ENCODE results near the gene PALM. TPM values are rescaled to one million over a fixed set of nuclear protein-coding genes. Genes with fewer than 3 reads are reported as not detected.
A peak's percentile ranks its signal among the peaks of the same experiment; 100 is the strongest.

The PALM gene
- total RNA-seq, 1 experiment from 2014 or later = 0.83 TPM

GRCh38 chr19:765179-765738 lies 56.5 kb downstream of the PALM start:
- no peak for TF ChIP-seq CTCF (IDR thresholded peaks at IDR 0.05; ENCODE audit: unreplicated experiment)
- CTCF ChIA-PET = no interaction called here
- Mint-ChIP-seq H3K9me3 (ENCODE audit: low read depth, unreplicated experiment) (no peaks in the 10 kb centered on the region), H3K4me1 (ENCODE audit: low read depth, unreplicated experiment) (no peaks in the 10 kb centered on the region), H3K4me3 (ENCODE audit: low read depth, unreplicated experiment) (no peak overlapping the region), H3K36me3 (ENCODE audit: insufficient read depth, unreplicated experiment) (peaks cover 29% of the 10 kb centered on the region), H3K27me3 (ENCODE audit: unreplicated experiment) (no peaks in the 10 kb centered on the region), H3K27ac (ENCODE audit: unreplicated experiment) (peak overlapping the region; percentile 50)
- DNase-seq = no peak
- intact Hi-C loops (cut with micrococcal nuclease; ENCODE audit: unreplicated experiment) = no loop called here
- BruUV-seq (replicated peaks) = no TSS peak

- H3K27me3 Mint-ChIP-seq (ENCODE audit: unreplicated experiment) = no peaks in the 10 kb centered on the region
- no peak overlapping the region for H3K27ac Mint-ChIP-seq (ENCODE audit: unreplicated experiment)
- no peaks in the 10 kb centered on the region for H3K4me1 Mint-ChIP-seq (ENCODE audit: low read depth, unreplicated experiment)
- no peak for TF ChIP-seq CTCF (IDR thresholded peaks at IDR 0.05; ENCODE audit: unreplicated experiment)
- no peak overlapping the region for H3K4me3 Mint-ChIP-seq (ENCODE audit: low read depth, unreplicated experiment)
- CTCF ChIA-PET = interaction anchor here (0.6 kb wide), 2 partner anchors 92 to 198 kb away, joined by 3 to 5 read pairs; no protein-coding TSS in a partner anchor
- H3K9me3 Mint-ChIP-seq (ENCODE audit: low read depth, unreplicated experiment) = no peaks in the 10 kb centered on the region
- intact Hi-C loops (cut with micrococcal nuclease; ENCODE audit: unreplicated experiment) = no loop called here
- BruUV-seq (replicated peaks) = no TSS peak
- no peak for DNase-seq
- peaks cover 19% of the 10 kb centered on the region for H3K36me3 Mint-ChIP-seq (ENCODE audit: insufficient read depth, unreplicated experiment)
Measured at GRCh38 chr19:768424-768823, 59.7 kb downstream of the PALM start.

GRCh38 chr19:769616-770015 lies 60.9 kb downstream of the PALM start:
- CTCF ChIA-PET = interaction anchor here (0.7 kb wide), 1 partner anchor 17 kb away, joined by 7 read pairs; no protein-coding TSS in a partner anchor
- no TSS peak for BruUV-seq (replicated peaks)
- Mint-ChIP-seq H3K4me1 (ENCODE audit: low read depth, unreplicated experiment) (no peaks in the 10 kb centered on the region), H3K36me3 (ENCODE audit: insufficient read depth, unreplicated experiment) (peaks cover 7% of the 10 kb centered on the region), H3K9me3 (ENCODE audit: low read depth, unreplicated experiment) (no peaks in the 10 kb centered on the region), H3K27ac (ENCODE audit: unreplicated experiment) (no peak overlapping the region), H3K27me3 (ENCODE audit: unreplicated experiment) (no peaks in the 10 kb centered on the region), H3K4me3 (ENCODE audit: low read depth, unreplicated experiment) (no peak overlapping the region)
- no peak for DNase-seq
- no peak for TF ChIP-seq CTCF (IDR thresholded peaks at IDR 0.05; ENCODE audit: unreplicated experiment)
- intact Hi-C loops (cut with micrococcal nuclease; ENCODE audit: unreplicated experiment) = loop anchor here (5.0 kb wide), 1 partner anchor 153 kb away; no protein-coding TSS in a partner anchor

GRCh38 chr19:771332-771785 lies 62.6 kb downstream of the PALM start:
- no peak overlapping the region for H3K27ac Mint-ChIP-seq (ENCODE audit: unreplicated experiment)
- no peaks in the 10 kb centered on the region for H3K4me1 Mint-ChIP-seq (ENCODE audit: low read depth, unreplicated experiment)
- no peaks in the 10 kb centered on the region for H3K27me3 Mint-ChIP-seq (ENCODE audit: unreplicated experiment)
- CTCF ChIA-PET = no interaction called here
- no peaks in the 10 kb centered on the region for H3K9me3 Mint-ChIP-seq (ENCODE audit: low read depth, unreplicated experiment)
- H3K4me3 Mint-ChIP-seq (ENCODE audit: low read depth, unreplicated experiment) = no peak overlapping the region
- DNase-seq = peak; percentile 46
- intact Hi-C loops (cut with micrococcal nuclease; ENCODE audit: unreplicated experiment) = loop anchor here (5.0 kb wide), 1 partner anchor 151 kb away; no protein-coding TSS in a partner anchor
- peaks cover 4% of the 10 kb centered on the region for H3K36me3 Mint-ChIP-seq (ENCODE audit: insufficient read depth, unreplicated experiment)
- TF ChIP-seq CTCF (IDR thresholded peaks at IDR 0.05; ENCODE audit: unreplicated experiment) = no peak
- BruUV-seq (replicated peaks) = no TSS peak

All from Calu3 (cell line).